Tibial artery (tissue), 4 donors: ENCODE measurements around the gene ADNP.

ENCODE experiments used
- DNase-seq, 2 donors: peaks; one replicate each; pipeline ENCODE4 v3.0.0-alpha.2; 2019
- H3K27ac ChIP-seq, 2 donors: fragments of 200-600 bp; sonication (generic) in 1 of 2; 1 replicate in 1 of 2; 2 replicates in 1 of 2; pipeline ENCODE4 v1.5.1; 2018 to 2019; ENCODE audit warnings: mild to moderate bottlenecking in 1 of 2
- H3K27me3 ChIP-seq, 2 donors: fragments of 200-600 bp; sonication (generic) in 1 of 2; one replicate each; pipeline versions ENCODE4 v1.5.1 to v1.6.0; 2016 to 2019
- H3K36me3 ChIP-seq, 3 donors: fragments of 200-600 bp; sonication (generic) in 2 of 3; one replicate each; pipeline ENCODE4 v1.5.1; 2016 to 2019; ENCODE audit warnings: mild to moderate bottlenecking in 2 of 3
- H3K4me1 ChIP-seq, 4 donors: fragments of 200-600 bp; sonication (generic) in 2 of 4; 1 replicate in 3 of 4; 2 replicates in 1 of 4; pipeline ENCODE4 v1.5.1; 2016 to 2019
- H3K4me3 ChIP-seq, 2 donors: fragments of 200-600 bp; sonication (generic) in 1 of 2; 1 replicate in 1 of 2; 2 replicates in 1 of 2; pipeline ENCODE4 v1.5.1; 2018 to 2019; ENCODE audit warnings: mild to moderate bottlenecking in 2 of 2
- H3K9me3 ChIP-seq, 3 donors: fragments of 200-600 bp; sonication (generic) in 1 of 3; one replicate each; pipeline ENCODE4 v1.5.1; 2016 to 2019
- CTCF ChIP-seq, 2 experiments: fragments of 200-600 bp in 1 of 2; fragments of 450-650 bp in 1 of 2; IDR thresholded peaks; one replicate each; pipeline ENCODE4 v1.5.1; 2017 to 2019; ENCODE audit warnings: antibody characterized with exemption in 2 of 2, mild to moderate bottlenecking in 1 of 2, moderate library complexity in 1 of 2
- intact Hi-C: fragments of 100-400 bp; cut with DNase I; formaldehyde crosslinking; loops from one replicate; pipeline ENCODE4 v1.15.0; 2023; ENCODE audit warnings: low total_unique reads

The ADNP gene

GRCh38 chr20:50876063-50876685, 55.1 kb downstream of the ADNP start:
- intact Hi-C loops, result no loop called here
- Histone ChIP-seq H3K9me3 (no peaks in the 10 kb centered on the region), H3K36me3 (peaks cover 4 to 33% (median 4%) of the 10 kb centered on the region in 3 donors), H3K27ac (no peak overlapping the region), H3K4me1 (no peaks in the 10 kb centered on the region), H3K27me3 (no peaks in the 10 kb centered on the region), H3K4me3 (no peak overlapping the region)
- no peak for DNase-seq
- TF ChIP-seq CTCF (IDR thresholded peaks at IDR 0.05), result no peak

GRCh38 chr20:50874758-50875665, 56.2 kb downstream of the ADNP start:
- DNase-seq, result peak in 1 of 2 donors; percentile 59
- Histone ChIP-seq H3K27ac (no peak overlapping the region), H3K4me3 (no peak overlapping the region), H3K4me1 (no peaks in the 10 kb centered on the region), H3K36me3 (peaks cover 4 to 28% (median 4%) of the 10 kb centered on the region in 3 donors), H3K27me3 (no peaks in the 10 kb centered on the region), H3K9me3 (no peaks in the 10 kb centered on the region)
- intact Hi-C loops, result no loop called here
- no peak for TF ChIP-seq CTCF (IDR thresholded peaks at IDR 0.05)

GRCh38 chr20:50874111-50874757, 57.0 kb downstream of the ADNP start:
- intact Hi-C loops, result no loop called here
- DNase-seq, result no peak
- H3K4me1 ChIP-seq, result no peaks in the 10 kb centered on the region
- H3K27ac ChIP-seq, result no peak overlapping the region
- H3K4me3 ChIP-seq, result no peak overlapping the region
- H3K9me3 ChIP-seq, result no peaks in the 10 kb centered on the region
- no peak for TF ChIP-seq CTCF (IDR thresholded peaks at IDR 0.05)
- no peaks in the 10 kb centered on the region for H3K27me3 ChIP-seq
- H3K36me3 ChIP-seq, result peaks cover 4 to 27% (median 4%) of the 10 kb centered on the region in 3 donors

GRCh38 chr20:50873585-50873984, 57.7 kb downstream of the ADNP start:
- no peak overlapping the region for H3K4me3 ChIP-seq
- TF ChIP-seq CTCF (IDR thresholded peaks at IDR 0.05), result no peak
- H3K4me1 ChIP-seq, result no peaks in the 10 kb centered on the region
- DNase-seq, result no peak
- H3K27ac ChIP-seq, result no peak overlapping the region
- intact Hi-C loops, result no loop called here
- H3K9me3 ChIP-seq, result no peaks in the 10 kb centered on the region
- peaks cover 4 to 21% (median 4%) of the 10 kb centered on the region in 3 donors for H3K36me3 ChIP-seq
- H3K27me3 ChIP-seq, result no peaks in the 10 kb centered on the region

- H3K9me3 ChIP-seq, result no peaks in the 10 kb centered on the region
- no peaks in the 10 kb centered on the region for H3K27me3 ChIP-seq
- intact Hi-C loops, result no loop called here
- H3K27ac ChIP-seq, result no peak overlapping the region
- H3K36me3 ChIP-seq, result peaks cover 4 to 20% (median 4%) of the 10 kb centered on the region in 3 donors
- no peak for TF ChIP-seq CTCF (IDR thresholded peaks at IDR 0.05)
- DNase-seq, result no peak
- no peak overlapping the region for H3K4me3 ChIP-seq
- H3K4me1 ChIP-seq, result no peaks in the 10 kb centered on the region
Observed at GRCh38 chr20:50872560-50873425, 58.4 kb downstream of the ADNP start.
